Myocyte (in vitro differentiated cells): Measurements from ENCODE around the gene RNF138. TPM values are rescaled to one million over a fixed set of nuclear protein-coding genes. Genes with fewer than 3 reads are reported as not detected.
A peak's percentile ranks its signal among the peaks of the same experiment; 100 is the strongest.
"Not testable (repeated sequence)": the region's sequence is repeated elsewhere in the genome, so short reads cannot be mapped to it uniquely, and the experiment has no call there.

Experiments
- DNase-seq: peaks from one replicate; pipeline ENCODE4 v3.0.0-alpha.2; 2012; ENCODE audit warnings: low read depth
- total RNA-seq: library from RNA; depleted of rRNA; stranded (reverse); fragments of >200 nt; gene quantifications from 2 replicates; pipeline ENCODE4 v1.2.3, GENCODE V29; 2014

RNF138 gene
- total RNA-seq, 1 donor from 2014 or later = 10.2 TPM

- DNase-seq = no peak
These were observed 3.7 kb downstream of the RNF138 start for GRCh38 chr18:32095192-32095899.

- DNase-seq = no peak
These were observed 4.2 kb downstream of the RNF138 start for GRCh38 chr18:32095900-32096229.

- no peak for DNase-seq
These were observed 5.3 kb downstream of the RNF138 start for GRCh38 chr18:32096946-32097345.

- no peak for DNase-seq
These were observed 12.8 kb downstream of the RNF138 start for GRCh38 chr18:32104516-32104915.

- DNase-seq = no peak
These were observed 18.3 kb downstream of the RNF138 start for GRCh38 chr18:32110005-32110404.

GRCh38 chr18:32111706-32112105 is 20.0 kb downstream of the RNF138 start:
- DNase-seq = no peak

- no peak for DNase-seq
These were observed 21.2 kb downstream of the RNF138 start for GRCh38 chr18:32112826-32113225.

- no peak for DNase-seq
These were observed 22.7 kb downstream of the RNF138 start for GRCh38 chr18:32114293-32114942.

GRCh38 chr18:32122039-32122438 is 30.4 kb downstream of the RNF138 start:
- DNase-seq = no peak

GRCh38 chr18:32126538-32126937 is 34.9 kb downstream of the RNF138 start:
- no peak for DNase-seq

- DNase-seq = no peak
These were observed 44.0 kb downstream of the RNF138 start for GRCh38 chr18:32135625-32136024.

GRCh38 chr18:32138332-32138982 is 46.8 kb downstream of the RNF138 start:
- no peak for DNase-seq

GRCh38 chr18:32139835-32140283 is 48.2 kb downstream of the RNF138 start:
- DNase-seq = no peak

GRCh38 chr18:32148185-32148870 is 56.7 kb downstream of the RNF138 start:
- DNase-seq = no peak

GRCh38 chr18:32152705-32153448 is 61.2 kb downstream of the RNF138 start:
- DNase-seq = no peak

- DNase-seq = no peak
These were observed 65.2 kb downstream of the RNF138 start for GRCh38 chr18:32156855-32157254.

GRCh38 chr18:32157580-32157979 is 65.9 kb downstream of the RNF138 start:
- no peak for DNase-seq

- peak; percentile 90 for DNase-seq
These were observed 66.5 kb downstream of the RNF138 start for GRCh38 chr18:32158108-32158624.

GRCh38 chr18:32158631-32159030 is 67.0 kb downstream of the RNF138 start:
- DNase-seq = not testable (repeated sequence)

- DNase-seq = no peak
These were observed 68.9 kb downstream of the RNF138 start for GRCh38 chr18:32160547-32160946.
